CD4-positive, alpha-beta T cell treated with Interleukin-15 for 1 hour (primary cell): ENCODE data around the gene CRYBG2.
A peak's percentile ranks its signal among the peaks of the same experiment; 100 is the strongest.

Experiments used
- DNase-seq: peaks from one replicate; pipeline ENCODE4 v3.0.0-alpha.2; 2020

Gene CRYBG2

GRCh38 chr1:26279456-26280332 lies 74.2 kb downstream of the CRYBG2 start, which contains the start of gene SH3BGRL3:
TSS of gene SH3BGRL3 (plus strand) at chr1:26280086. CDS start at chr1:26280156, 70 bp downstream.
- peak; percentile 85 for DNase-seq

- peak; percentile 65 for DNase-seq
Measured at GRCh38 chr1:26278724-26279455, 75.0 kb downstream of the CRYBG2 start.

- no peak for DNase-seq
Measured at GRCh38 chr1:26278303-26278702, 75.6 kb downstream of the CRYBG2 start.

GRCh38 chr1:26277719-26278118 lies 76.2 kb downstream of the CRYBG2 start:
- no peak for DNase-seq

GRCh38 chr1:26277261-26277661 lies 76.7 kb downstream of the CRYBG2 start:
- DNase-seq, result no peak

GRCh38 chr1:26276432-26276838 lies 77.5 kb downstream of the CRYBG2 start:
- no peak for DNase-seq

- DNase-seq, result peak; percentile 83
Measured at GRCh38 chr1:26275580-26276431, 78.1 kb downstream of the CRYBG2 start.

GRCh38 chr1:26274801-26275425 lies 79.0 kb downstream of the CRYBG2 start:
- DNase-seq, result peak; percentile 66
